Dermis blood vessel endothelial cell (primary cell): ENCODE results near the gene TRIO. TPM values are rescaled to one million over a fixed set of nuclear protein-coding genes. Genes with fewer than 3 reads are reported as not detected.

Experiments
- DNase-seq: peaks from one replicate; pipeline ENCODE4 v3.0.0; 2010
- total RNA-seq: library from RNA; depleted of rRNA; stranded (reverse); fragments of >200 nt; gene quantifications from 2 replicates; pipeline ENCODE4 v1.2.3, GENCODE V29; 2014

TRIO gene
- total RNA-seq, 1 donor from 2014 or later, result 190 TPM

DNA sequence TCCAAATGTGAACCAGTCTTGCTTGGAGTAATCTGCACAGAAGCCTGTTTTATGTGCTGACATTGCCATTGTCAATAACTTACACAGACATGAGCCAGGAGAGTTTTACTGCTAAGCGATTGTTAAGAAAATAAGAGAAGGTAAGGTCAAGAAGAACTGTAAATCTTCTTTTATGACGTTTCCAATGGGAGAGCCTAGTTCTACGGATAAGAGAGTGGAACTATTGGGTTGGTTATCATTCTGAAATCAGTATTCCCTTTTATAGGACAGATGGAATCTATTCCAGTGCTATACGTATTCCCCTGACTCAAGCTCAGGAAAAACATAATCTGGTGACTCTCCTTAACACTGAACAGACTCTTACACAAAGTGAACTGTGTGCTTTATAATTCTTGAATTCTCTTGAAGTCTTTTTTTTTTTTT lies 300.5 kb downstream of the TRIO start:
- DNase-seq, result no peak

DNA sequence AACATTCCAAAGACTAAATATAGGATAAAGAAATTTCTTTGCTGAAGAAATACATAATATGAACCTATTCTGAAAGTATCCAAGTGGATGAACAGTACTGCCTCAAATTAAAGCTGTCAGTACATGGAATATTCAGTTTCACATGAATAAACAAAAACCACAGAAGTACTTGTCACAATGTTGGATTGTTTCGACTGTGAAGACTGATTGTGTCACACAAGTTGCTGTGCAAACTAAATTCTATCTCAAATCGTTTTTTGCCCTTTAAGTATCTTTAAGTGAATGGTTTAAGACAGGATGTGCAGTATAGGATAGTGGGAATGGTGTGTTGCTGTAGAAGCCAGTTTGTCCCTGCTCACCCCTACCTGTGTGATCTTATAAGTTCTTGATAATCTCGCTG lies 301.0 kb downstream of the TRIO start:
- no peak for DNase-seq

DNA sequence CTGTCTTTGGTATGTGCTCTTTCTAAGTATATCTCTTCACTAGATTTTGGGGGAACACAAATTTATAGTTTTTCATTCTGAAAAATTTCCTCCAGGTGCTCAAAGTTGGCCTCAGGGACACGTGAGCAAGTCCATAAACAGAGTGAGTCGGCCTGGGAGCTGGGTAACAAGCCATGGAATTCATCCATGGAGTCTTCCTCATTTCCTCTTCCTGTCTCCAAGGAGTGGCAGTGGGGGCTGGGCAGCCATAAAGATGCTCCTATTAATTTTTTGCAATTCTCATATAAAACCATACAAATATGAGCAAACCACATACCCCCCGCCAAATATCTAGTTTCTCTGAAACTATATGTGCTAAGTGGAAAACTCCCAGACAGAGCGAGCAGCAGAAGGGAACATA lies 301.9 kb downstream of the TRIO start:
- DNase-seq, result peak; percentile 73

DNA sequence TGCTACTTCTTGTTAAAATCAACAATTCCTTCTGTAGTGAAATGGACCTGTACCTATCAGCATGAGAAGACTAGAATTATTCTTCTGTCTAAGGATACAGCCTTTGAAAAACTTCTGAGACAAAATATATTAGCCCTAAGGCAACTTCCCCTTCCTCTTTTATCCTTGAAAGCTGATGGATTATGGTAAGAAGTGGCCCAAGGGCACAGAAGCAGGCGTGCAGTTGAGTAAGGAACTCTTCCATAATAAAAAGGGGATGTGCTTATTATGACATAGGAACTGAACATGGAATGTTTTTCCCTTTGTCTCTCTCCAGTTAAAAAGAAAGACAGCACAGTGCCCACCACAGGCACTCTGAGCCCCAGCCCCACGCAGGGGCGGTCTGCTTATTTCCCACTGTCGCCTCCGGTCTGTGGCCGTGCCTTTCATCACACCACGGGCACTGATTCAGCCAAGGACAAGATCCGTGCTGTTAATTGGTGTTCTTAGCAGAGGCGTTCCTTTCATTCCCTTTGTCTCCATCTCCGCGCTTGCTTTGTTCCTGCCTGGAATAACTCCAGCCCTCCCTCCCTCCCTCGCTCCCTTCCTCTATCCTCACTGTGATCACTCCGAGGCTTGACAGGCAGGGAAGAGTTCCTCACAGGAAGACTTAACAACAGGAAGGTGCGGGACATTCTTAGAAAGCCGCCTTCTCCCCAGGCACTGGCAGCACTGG lies 302.6 kb downstream of the TRIO start:
- DNase-seq, result peak; percentile 61

DNA sequence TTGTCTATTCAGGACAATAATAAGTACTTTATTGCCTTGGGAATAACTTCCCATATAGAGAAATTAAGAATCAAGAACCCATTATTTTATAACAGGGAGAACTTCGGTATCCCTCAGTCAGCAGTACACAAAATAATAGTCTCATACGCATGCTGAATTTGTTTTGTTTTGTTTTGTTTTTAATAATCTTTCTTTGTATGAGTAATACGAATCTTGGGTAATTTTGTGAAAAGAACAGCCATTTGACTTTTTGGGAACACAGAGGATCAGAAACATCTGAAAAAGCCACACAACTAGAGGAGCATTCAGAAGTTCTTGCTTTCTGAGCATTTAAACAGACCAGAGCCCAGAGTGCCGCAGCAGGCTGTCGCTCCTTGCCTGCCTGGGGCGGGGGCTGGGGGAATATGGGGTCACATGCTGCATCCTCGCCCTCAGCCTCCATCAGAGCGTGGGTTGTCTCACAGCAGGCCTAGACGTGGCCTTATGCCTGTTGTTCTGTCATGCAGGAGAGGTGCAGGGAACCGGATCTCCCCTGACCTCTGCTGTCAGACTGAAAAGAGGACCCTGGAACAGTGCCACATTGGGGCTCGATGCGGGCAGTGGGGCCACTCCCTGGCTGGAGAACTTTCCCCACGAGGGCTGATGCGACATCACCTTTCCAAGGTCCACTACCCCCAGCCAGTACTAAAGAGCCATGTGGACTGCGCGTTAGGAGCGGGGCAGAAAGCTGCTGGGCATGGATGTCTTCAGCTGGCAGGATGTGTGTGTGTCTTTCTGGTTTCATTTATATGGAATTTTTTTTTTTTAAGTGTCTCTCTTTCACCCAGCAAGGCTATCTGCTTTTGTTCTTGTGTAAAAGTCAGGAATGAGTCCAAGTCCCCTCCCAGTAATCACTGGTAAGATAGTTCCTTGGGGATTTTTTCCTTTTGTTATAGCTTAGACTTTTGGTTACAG lies 305.1 kb downstream of the TRIO start:
- DNase-seq, result peak; percentile 53

DNA sequence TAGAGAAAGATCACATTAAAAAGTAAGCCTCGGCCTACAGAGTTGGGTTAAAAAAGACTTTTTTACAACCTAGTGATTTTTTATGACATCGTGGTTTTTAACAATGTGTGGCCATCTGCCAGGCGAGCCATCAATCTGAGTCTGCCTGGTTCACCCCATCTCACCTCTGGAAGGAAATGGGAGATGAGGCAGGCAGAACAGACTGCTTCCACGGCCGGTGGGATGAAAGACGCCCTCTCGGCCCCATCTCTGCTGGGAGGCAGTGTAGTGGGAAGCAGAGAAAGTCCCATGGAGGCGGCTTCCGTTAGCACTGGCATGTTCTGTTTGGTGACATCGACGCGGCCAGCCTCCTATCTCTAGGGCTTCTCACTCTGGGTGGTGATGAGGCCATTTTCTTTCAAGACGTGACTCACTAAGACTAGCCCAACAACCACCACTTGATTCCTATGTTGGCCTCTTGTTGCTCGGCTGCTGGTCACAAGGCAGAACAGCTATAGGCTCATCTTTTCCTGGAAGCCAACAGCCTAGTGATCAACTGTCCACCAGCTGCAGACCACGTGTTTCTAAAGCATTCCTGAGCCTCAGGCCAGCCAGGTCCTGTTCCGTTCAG lies 306.0 kb downstream of the TRIO start:
- DNase-seq, result peak; percentile 88

DNA sequence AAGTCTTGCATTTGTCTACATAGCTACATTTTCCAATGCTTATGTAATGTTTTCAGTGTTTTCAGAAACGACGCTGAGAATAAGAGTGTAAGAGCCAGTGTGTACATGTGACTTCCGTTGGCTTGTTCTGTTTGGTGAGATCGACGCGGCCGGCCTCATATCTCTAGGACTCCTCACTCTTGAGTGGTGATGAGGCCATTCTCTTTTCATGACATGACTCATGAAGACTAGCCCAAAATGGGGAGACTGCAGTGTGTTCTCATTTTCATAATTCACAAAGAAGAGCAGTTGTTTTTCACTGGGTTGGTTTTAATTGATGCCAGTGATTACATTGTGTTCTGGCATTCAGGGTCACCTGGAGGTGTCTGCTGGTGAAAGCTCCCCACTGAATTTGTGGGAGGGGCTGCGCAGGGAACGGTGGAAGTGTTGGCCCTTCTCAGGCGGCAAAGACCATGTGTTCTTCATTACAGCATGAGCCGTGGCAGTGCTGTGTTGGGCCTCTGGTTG lies 306.9 kb downstream of the TRIO start:
- peak; percentile 21 for DNase-seq

DNA sequence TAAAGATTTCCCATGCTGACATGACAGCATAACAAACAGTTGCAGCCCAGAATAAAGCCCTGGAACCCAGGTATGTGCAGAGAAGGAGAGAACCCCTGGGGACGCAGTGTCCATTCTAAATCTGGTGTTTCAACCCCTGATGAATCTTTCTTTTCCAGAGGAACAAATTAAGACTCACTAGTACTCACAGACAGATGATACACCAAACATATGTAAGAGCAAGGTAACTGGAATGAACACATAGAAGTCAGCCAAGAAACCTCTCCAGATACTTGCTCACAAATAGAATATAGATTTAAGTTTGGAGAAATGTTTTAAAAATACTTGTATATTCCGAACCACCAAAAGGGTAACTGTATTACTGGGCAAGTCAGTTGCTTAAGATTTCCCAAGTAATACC lies 307.6 kb downstream of the TRIO start:
- no peak for DNase-seq

DNA sequence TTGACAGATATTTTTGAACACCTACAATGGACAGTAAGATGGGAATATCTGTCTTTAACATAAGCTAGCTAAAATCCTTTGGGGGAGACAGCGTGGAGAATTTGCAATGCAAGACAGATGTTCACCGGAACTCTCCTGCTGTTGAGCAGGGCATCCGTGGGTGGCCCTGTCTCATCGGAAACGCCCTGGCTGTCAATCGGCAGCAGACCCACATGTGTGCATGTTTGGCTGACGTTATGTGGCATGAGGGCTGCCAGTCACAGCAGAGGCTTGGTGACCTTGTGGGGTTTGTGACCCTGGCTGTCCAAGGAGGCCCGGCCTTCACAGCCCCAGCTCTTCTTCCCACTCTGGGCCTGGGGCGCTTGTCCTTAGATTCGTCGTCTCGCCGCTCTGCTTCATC lies 308.7 kb downstream of the TRIO start:
- no peak for DNase-seq

DNA sequence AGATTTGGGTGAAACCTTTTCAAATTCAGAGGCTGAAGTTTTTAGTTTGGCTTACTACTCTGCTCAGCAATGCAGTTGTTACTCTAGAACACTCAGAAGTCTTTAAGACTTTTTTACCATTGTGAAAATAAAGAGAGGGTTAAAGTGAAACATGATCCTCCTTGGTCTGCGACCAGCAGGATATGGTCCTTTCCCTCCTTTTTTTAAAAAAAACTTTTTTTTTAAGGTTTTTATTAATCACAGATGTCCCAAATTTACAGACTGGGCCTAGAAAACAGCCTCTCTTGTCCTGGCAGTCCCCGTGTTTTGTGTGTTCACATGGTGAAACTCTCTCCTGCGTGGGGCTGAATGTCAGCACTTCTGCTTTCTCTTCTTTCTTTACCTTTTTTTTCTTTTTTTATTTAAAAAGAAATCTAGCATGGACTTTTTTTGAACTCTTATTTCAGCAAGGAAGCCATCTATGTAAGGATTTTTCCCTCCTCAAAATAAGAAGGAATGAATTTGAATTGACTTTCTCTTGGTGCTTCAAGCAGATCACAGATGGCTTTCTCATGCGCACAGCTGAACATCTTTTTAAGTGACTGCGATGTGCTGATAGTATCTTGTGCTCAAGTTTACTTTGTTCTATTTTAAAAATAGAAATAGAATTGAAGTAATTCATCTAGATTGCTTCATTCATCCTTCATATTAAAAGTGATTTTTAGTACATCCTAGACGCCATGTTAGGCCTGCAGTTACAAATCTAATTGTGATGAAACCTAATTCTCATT lies 309.7 kb downstream of the TRIO start:
- no peak for DNase-seq

DNA sequence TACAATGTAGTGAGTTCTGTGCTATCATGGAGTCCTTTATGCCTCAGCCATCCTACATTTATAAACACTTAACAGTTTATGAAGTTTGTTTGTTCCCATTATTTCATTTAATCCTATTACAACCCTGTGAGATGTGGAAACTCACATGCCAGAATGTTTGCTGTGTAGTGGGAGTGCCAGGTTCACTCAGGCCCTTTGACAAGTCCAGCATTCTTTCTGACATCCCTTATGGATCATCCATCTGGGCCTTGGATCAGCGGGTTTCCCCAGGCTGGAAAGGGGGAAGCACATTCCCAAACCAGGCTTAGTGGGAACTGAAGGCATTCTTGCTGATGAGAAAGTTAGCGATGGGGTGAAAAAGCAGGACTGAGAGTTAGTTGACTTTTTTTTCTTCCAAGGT lies 310.3 kb downstream of the TRIO start:
- DNase-seq, result no peak

DNA sequence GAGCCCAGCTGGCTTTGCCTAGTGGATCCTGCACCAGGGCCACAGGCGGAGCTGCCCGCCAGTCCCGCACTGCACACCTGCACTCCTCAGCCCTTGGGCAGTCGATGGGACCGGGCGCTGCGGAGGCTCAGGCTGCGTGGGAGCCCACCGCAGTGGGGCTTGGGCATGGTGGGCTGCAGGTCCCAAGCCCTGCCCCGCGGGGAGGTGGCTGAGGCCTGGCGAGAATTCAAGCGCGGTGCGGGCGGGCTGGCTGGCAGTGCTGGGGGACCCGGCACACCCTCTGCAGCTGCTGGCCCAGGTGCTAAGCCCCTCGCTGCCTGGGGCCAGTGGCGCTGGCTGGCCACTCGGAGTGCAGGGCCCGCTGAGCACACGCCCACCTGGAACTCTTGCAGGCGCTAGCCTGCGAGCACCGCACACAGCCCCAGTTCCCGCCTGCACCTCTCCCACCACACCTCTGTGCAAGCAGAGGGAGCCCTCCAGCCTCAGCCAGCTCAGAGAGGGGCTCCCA lies 312.7 kb downstream of the TRIO start:
- no peak for DNase-seq

DNA sequence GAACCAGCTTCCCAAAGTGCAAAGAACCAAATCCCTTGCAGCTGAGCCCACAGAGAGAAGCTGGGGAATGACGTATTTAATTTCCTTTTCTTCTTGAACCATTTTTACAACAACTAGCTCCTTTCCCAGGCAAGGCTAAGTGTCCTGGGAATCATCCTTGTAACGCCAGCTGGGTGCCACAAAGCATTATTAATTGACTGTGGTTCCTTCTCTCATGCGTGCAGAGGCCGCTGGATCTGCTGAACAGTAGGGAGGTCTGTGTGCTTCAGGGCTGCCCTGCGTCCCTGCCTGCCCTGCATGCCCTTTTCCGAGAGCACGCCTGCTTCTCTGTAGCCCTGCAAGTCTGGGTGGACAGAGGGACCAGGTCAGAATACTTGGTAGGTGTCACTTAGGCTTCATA lies 314.3 kb downstream of the TRIO start:
- DNase-seq, result no peak

DNA sequence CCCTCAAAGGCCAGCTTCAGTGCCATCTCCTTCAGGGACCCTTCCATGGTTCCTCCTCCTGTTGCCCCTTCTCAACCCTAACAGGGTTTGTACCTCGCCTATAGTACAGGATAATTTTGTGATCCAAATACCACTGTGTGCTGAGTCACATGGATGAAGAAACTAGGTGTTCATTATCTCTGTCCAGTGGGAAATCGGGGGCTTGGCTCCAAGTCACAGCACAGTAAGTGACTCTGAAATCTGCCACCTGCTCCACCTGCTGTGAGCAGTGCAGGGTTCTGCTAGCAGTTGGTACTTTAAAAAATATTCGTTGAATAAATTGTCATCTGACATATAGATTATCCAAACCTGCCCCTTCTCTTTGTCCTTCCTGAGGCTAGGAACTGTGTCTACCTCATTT lies 315.3 kb downstream of the TRIO start:
- no peak for DNase-seq

DNA sequence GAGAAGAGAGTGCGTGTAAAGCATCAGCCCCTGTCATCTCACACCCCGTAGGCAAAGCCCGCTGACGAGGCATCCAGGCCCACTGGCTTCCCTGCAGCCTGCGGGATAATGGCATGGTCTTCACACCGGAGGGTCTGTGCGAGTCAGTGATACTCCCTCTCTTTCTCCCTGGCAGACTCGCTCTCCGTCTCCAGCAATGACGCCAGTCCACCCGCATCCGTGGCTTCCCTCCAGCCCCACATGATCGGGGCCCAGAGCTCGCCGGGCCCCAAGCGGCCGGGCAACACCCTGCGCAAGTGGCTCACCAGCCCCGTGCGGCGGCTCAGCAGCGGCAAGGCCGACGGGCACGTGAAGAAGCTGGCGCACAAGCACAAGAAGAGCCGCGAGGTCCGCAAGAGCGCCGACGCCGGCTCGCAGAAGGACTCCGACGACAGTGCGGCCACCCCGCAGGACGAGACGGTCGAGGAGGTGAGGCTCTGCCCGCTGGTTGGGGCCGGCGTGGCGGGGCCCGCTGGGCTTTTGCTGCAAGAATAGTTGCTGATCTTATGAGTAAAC lies 317.8 kb downstream of the TRIO start:
- DNase-seq, result no peak

DNA sequence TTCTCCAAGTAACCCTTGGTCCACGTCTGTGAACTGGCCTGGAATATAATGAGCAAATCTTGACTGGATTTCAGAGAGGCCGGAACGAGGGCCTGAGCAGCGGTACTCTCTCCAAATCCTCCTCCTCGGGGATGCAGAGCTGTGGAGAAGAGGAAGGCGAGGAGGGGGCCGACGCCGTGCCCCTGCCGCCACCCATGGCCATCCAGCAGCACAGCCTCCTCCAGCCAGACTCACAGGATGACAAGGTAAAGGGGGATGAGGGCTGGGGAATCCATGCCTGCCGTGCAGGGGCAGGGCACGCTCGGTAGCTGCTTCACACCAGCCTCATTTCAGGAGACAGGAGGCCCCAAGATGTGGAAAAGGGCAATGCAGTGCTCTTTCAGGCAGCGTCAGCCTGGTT lies 319.5 kb downstream of the TRIO start:
- DNase-seq, result no peak

DNA sequence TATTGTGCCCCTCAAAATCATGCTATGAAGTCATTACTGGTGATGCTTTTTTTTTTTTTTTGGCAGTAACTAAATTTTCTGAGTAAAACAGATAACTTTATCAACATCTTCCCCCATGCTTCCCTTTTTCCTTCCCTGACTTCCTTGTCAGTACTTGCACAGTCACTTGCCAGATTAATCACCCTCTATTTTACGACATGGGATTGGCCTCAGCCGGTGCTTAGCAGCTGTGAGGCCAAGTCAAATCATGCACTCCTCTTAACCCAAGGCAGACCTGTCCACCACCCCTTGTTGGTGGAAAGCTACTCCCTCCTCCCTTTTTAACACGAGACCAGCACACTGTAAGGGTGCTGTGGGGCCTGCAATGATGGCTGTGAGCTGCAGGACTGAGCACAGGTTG lies 320.5 kb downstream of the TRIO start:
- peak; percentile 63 for DNase-seq

DNA sequence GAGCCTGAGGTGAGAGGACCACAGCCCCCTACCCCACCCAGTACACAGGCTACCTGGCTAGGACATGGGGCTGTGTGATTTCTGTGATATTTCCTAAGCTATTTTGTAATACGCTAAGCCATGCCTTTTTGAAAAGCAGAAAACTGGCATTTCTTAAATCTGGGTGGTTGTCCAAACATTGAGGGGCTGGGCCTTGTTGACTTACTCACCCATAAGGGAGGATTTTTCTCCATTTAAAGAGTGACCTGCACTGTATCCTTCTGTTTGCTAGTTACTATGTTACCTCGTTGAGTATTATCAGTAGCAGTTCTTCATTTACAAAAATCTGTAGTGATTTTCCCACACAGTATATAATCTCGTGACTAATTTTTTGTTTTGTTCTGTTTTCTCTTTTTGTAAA lies 321.0 kb downstream of the TRIO start:
- no peak for DNase-seq

DNA sequence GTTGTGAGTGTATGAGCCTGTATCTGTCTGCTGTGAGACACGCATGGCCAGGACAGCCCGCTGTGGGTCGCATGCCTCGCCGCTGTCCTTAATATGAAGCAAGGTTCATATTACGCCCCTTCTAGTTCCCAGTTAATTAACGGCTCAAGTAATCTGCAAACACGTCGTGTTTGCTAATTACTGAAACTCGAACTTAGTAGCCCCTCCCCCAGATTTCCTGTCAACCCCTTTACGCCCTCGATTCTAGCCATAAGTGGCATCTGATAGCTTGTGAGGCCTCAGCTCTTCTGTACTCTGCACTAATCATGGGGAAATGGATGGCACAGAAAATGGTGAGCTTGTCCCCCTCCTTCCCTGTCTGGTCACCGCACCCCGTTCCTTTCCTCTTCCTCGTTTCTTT lies 321.5 kb downstream of the TRIO start:
- DNase-seq, result no peak

DNA sequence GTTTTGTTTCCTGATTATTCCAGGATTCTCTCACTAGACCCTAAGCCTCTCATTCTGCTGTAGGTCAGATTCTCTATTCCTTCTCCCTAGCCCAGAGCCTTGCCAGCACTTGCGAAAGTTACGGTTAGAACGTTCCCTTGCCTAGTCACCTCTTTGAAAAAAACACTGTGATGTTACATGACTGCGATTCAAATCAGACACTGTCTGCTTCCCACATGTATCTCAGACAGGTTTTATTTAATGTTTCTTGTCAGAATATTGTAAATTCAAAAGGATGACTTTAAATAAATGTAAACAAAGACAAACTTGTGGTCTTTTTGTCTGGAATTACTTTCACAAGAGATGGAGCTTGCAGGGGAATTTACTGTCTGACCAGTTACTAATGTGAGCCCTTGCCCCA lies 322.0 kb downstream of the TRIO start:
- no peak for DNase-seq

DNA sequence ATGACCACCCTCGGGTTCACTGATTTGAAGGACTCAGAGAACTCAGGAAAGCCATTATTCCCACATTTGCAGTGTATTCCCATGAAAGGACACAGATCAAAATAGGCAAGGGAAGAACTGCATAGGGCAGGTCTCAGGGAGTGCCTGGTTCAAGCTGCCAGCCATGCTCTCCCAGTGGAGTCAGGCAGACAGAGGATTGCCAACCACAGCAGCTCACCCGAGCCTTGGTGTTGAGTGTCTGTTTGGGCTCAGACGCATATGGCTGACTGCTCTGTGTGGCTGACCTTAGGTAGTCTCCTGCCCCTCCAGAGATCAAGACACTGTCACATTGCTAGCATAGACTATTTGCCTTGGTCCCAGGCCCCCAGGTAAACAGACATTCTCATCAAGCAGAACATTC lies 322.6 kb downstream of the TRIO start:
- DNase-seq, result no peak

DNA sequence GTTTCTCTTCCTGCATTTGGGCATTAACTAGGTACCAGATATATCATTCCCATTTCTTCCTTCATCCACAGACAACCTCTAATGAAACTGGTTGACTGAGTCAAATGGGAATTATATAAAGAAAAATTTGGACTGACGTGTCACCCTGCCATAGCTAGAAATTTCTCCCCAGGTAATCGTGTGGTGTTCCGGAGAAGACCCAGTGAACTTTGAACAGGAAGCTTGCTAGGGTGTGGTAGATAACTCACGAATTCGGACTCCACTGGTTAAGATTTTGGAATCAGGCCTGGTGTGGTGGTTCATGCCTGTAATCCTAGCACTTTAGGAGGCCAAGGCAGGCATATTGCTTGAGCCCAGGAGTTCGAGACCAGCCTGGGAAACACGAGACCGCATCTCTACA lies 324.1 kb downstream of the TRIO start:
- DNase-seq, result no peak
